ENCODE results near the gene C1QTNF9B.
"Not testable (repeated sequence)": the region's sequence is repeated elsewhere in the genome, so short reads cannot be mapped to it uniquely, and the experiment has no call there.

Gene C1QTNF9B

DNA sequence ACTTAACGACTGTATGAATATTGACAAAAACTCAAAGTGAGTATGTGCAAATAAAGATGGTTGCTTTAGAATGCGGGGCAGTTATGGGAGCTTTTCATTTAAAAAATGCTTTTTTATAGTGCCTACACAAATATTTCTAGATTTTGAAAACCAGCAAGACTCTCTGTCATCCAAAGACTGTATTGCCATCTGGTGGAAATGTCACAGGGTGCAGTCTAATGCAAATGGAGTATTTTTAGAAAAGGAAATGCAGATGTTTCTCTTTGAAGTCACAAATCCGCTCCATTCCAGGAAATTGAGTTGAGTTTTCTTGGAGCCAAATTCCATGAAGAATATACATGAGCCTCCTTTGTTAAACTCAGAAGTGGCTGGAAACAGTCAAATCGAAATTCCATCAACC, 2.3 kb upstream of the C1QTNF9B start:
- Histone ChIP-seq H2BK15ac (ENCODE audit: low read depth, poor library complexity, severe bottlenecking) (no peak overlapping the region), H3K9me3 (ENCODE audit: control insufficient read depth, low read length) (no peaks in the 10 kb centered on the region), H3K27me3 (ENCODE audit: control insufficient read depth in 1 of 2, insufficient read depth in 1 of 2, low read length in 2 of 2) (peaks cover 0 to 29% of the 10 kb centered on the region in 2 experiments), H3K4me3 (ENCODE audit: insufficient read depth in 1 of 2, low read depth in 1 of 2, low read length in 2 of 2) (no peak overlapping the region), H3K23ac (ENCODE audit: low read length in 2 of 2) (no peak overlapping the region), H3K9ac (ENCODE audit: low read length) (peak overlapping the region; percentile 41), H2BK12ac (ENCODE audit: low read length in 2 of 2) (no peak overlapping the region), H3K4me2 (ENCODE audit: low read length, poor library complexity, severe bottlenecking) (no peak overlapping the region), H3K4me1 (ENCODE audit: control insufficient read depth, insufficient read depth, low read depth, low read length) (peaks cover 9% of the 10 kb centered on the region), H3K79me1 (replicated peaks; ENCODE audit: low read length, poor library complexity, severe bottlenecking) (no peaks in the 10 kb centered on the region), H4K8ac (ENCODE audit: low read length) (no peak overlapping the region), H4K91ac (ENCODE audit: low read length) (no peak overlapping the region), H2AFZ (ENCODE audit: low read depth, low read length) (no peak overlapping the region), H3K36me3 (ENCODE audit: control insufficient read depth in 1 of 2, insufficient read depth in 2 of 2, low read depth in 1 of 2, low read length in 2 of 2) (no peaks in the 10 kb centered on the region), H3K18ac (ENCODE audit: low read depth in 1 of 2, low read length in 2 of 2) (no peak overlapping the region), H3K14ac (ENCODE audit: low read length in 2 of 2) (no peak overlapping the region), H3K4ac (ENCODE audit: low read depth in 1 of 2, low read length in 2 of 2) (no peak overlapping the region), H2BK5ac (ENCODE audit: low read depth, low read length, poor library complexity, severe bottlenecking) (no peak overlapping the region), H2BK120ac (ENCODE audit: low read depth, low read length) (no peak overlapping the region), H3K27ac (ENCODE audit: low read length, poor library complexity, severe bottlenecking) (no peak overlapping the region), H2AK5ac (ENCODE audit: low read length, severe bottlenecking) (no peak overlapping the region)
- 29% methylated on average over 1 of the region's 4 CpGs for WGBS
- DNase-seq: peak; percentile 52

GRCh38 chr13:23898101-23898500, 799 bp upstream of the C1QTNF9B start:
- 37% methylated on average over 7 of the region's 8 CpGs for WGBS
- H3K14ac ChIP-seq (ENCODE audit: low read length in 2 of 2): no peak overlapping the region
- H3K4me2 ChIP-seq (ENCODE audit: low read length, poor library complexity, severe bottlenecking): no peak overlapping the region
- no peak overlapping the region for H3K27ac ChIP-seq (ENCODE audit: low read length, poor library complexity, severe bottlenecking)
- no peak overlapping the region for H2BK15ac ChIP-seq (ENCODE audit: low read depth, poor library complexity, severe bottlenecking)
- no peak overlapping the region for H2BK120ac ChIP-seq (ENCODE audit: low read depth, low read length)
- no peak overlapping the region for H3K23ac ChIP-seq (ENCODE audit: low read length in 2 of 2)
- H2AFZ ChIP-seq (ENCODE audit: low read depth, low read length): peak overlapping the region; percentile 97
- peak overlapping the region; percentile 0 for H4K8ac ChIP-seq (ENCODE audit: low read length)
- no peaks in the 10 kb centered on the region for H3K9me3 ChIP-seq (ENCODE audit: control insufficient read depth, low read length)
- peak overlapping the region in 1 of 2 experiments; percentile 2 for H3K18ac ChIP-seq (ENCODE audit: low read depth in 1 of 2, low read length in 2 of 2)
- H3K79me1 ChIP-seq (replicated peaks; ENCODE audit: low read length, poor library complexity, severe bottlenecking): no peaks in the 10 kb centered on the region
- peak; percentile 78 for DNase-seq
- no peak overlapping the region for H2AK5ac ChIP-seq (ENCODE audit: low read length, severe bottlenecking)
- H3K4me3 ChIP-seq (ENCODE audit: insufficient read depth in 1 of 2, low read depth in 1 of 2, low read length in 2 of 2): no peak overlapping the region
- no peak overlapping the region for H4K91ac ChIP-seq (ENCODE audit: low read length)
- H3K36me3 ChIP-seq (ENCODE audit: control insufficient read depth in 1 of 2, insufficient read depth in 2 of 2, low read depth in 1 of 2, low read length in 2 of 2): no peaks in the 10 kb centered on the region
- H3K4me1 ChIP-seq (ENCODE audit: control insufficient read depth, insufficient read depth, low read depth, low read length): peaks cover under 1% of the 10 kb centered on the region
- peak overlapping the region in 1 of 2 experiments; percentile 45 for H2BK12ac ChIP-seq (ENCODE audit: low read length in 2 of 2)
- no peak overlapping the region for H2BK5ac ChIP-seq (ENCODE audit: low read depth, low read length, poor library complexity, severe bottlenecking)
- H3K4ac ChIP-seq (ENCODE audit: low read depth in 1 of 2, low read length in 2 of 2): no peak overlapping the region
- peaks cover 0 to 15% of the 10 kb centered on the region in 2 experiments for H3K27me3 ChIP-seq (ENCODE audit: control insufficient read depth in 1 of 2, insufficient read depth in 1 of 2, low read length in 2 of 2)
- H3K9ac ChIP-seq (ENCODE audit: low read length): no peak overlapping the region

- H3K79me1 ChIP-seq (replicated peaks; ENCODE audit: low read length, poor library complexity, severe bottlenecking); H3K9me3 ChIP-seq (ENCODE audit: control insufficient read depth, low read length); H3K36me3 ChIP-seq (ENCODE audit: control insufficient read depth in 1 of 2, insufficient read depth in 2 of 2, low read depth in 1 of 2, low read length in 2 of 2); H2AFZ ChIP-seq (ENCODE audit: low read depth, low read length); H3K4me1 ChIP-seq (ENCODE audit: control insufficient read depth, insufficient read depth, low read depth, low read length); H2BK120ac ChIP-seq (ENCODE audit: low read depth, low read length); H2AK5ac ChIP-seq (ENCODE audit: low read length, severe bottlenecking); H3K27ac ChIP-seq (ENCODE audit: low read length, poor library complexity, severe bottlenecking); H3K27me3 ChIP-seq (ENCODE audit: control insufficient read depth in 1 of 2, insufficient read depth in 1 of 2, low read length in 2 of 2); H2BK12ac ChIP-seq (ENCODE audit: low read length in 2 of 2); H3K23ac ChIP-seq (ENCODE audit: low read length in 2 of 2); H2BK5ac ChIP-seq (ENCODE audit: low read depth, low read length, poor library complexity, severe bottlenecking); H3K4ac ChIP-seq (ENCODE audit: low read depth in 1 of 2, low read length in 2 of 2); H4K8ac ChIP-seq (ENCODE audit: low read length); DNase-seq; H4K91ac ChIP-seq (ENCODE audit: low read length); H3K9ac ChIP-seq (ENCODE audit: low read length); H3K18ac ChIP-seq (ENCODE audit: low read depth in 1 of 2, low read length in 2 of 2); H3K4me2 ChIP-seq (ENCODE audit: low read length, poor library complexity, severe bottlenecking); H3K14ac ChIP-seq (ENCODE audit: low read length in 2 of 2); H3K4me3 ChIP-seq (ENCODE audit: insufficient read depth in 1 of 2, low read depth in 1 of 2, low read length in 2 of 2); H2BK15ac ChIP-seq (ENCODE audit: low read depth, poor library complexity, severe bottlenecking): not testable (repeated sequence)
- WGBS: 86% methylated on average over 6 of the region's 12 CpGs
These were observed 2.6 kb downstream of the C1QTNF9B start for GRCh38 chr13:23894746-23895145.

GRCh38 chr13:23893791-23894190, 3.5 kb downstream of the C1QTNF9B start:
- not testable (repeated sequence) for H3K4me1 ChIP-seq (ENCODE audit: control insufficient read depth, insufficient read depth, low read depth, low read length); H4K8ac ChIP-seq (ENCODE audit: low read length); H2AFZ ChIP-seq (ENCODE audit: low read depth, low read length); H3K14ac ChIP-seq (ENCODE audit: low read length in 2 of 2); H2BK12ac ChIP-seq (ENCODE audit: low read length in 2 of 2); H3K4ac ChIP-seq (ENCODE audit: low read depth in 1 of 2, low read length in 2 of 2); H3K23ac ChIP-seq (ENCODE audit: low read length in 2 of 2); H3K36me3 ChIP-seq (ENCODE audit: control insufficient read depth in 1 of 2, insufficient read depth in 2 of 2, low read depth in 1 of 2, low read length in 2 of 2); H3K9me3 ChIP-seq (ENCODE audit: control insufficient read depth, low read length); H4K91ac ChIP-seq (ENCODE audit: low read length); H3K9ac ChIP-seq (ENCODE audit: low read length); H3K27ac ChIP-seq (ENCODE audit: low read length, poor library complexity, severe bottlenecking); H3K27me3 ChIP-seq (ENCODE audit: control insufficient read depth in 1 of 2, insufficient read depth in 1 of 2, low read length in 2 of 2); H2BK15ac ChIP-seq (ENCODE audit: low read depth, poor library complexity, severe bottlenecking); H2AK5ac ChIP-seq (ENCODE audit: low read length, severe bottlenecking); H2BK120ac ChIP-seq (ENCODE audit: low read depth, low read length); H3K4me2 ChIP-seq (ENCODE audit: low read length, poor library complexity, severe bottlenecking); H3K18ac ChIP-seq (ENCODE audit: low read depth in 1 of 2, low read length in 2 of 2); H3K4me3 ChIP-seq (ENCODE audit: insufficient read depth in 1 of 2, low read depth in 1 of 2, low read length in 2 of 2); DNase-seq; H2BK5ac ChIP-seq (ENCODE audit: low read depth, low read length, poor library complexity, severe bottlenecking); H3K79me1 ChIP-seq (replicated peaks; ENCODE audit: low read length, poor library complexity, severe bottlenecking)
- no CpG with 5 or more reads among the region's 4 CpGs for WGBS

All from mesenchymal stem cell (in vitro differentiated cells and primary cell).